Adrenal gland (tissue), 12 donors: ENCODE measurements around the gene KCNMB2. TPM values are rescaled to one million over a fixed set of nuclear protein-coding genes. Genes with fewer than 3 reads are reported as not detected.

ENCODE experiments used
- DNase-seq, 7 donors: peaks; one replicate each; pipeline ENCODE4 v3.0.0-alpha.2; 2019 to 2020
- H3K27ac ChIP-seq, 5 donors: fragments of 200-600 bp; sonication (generic) in 4 of 5; 1 replicate in 3 of 5; 2 replicates in 2 of 5; pipeline versions ENCODE4 v1.5.1 to v1.8.0; 2016 to 2020; ENCODE audit warnings: mild to moderate bottlenecking in 1 of 5
- H3K27me3 ChIP-seq: fragments of 200-600 bp; 2 replicates; pipeline ENCODE4 v1.8.0; 2021
- H3K36me3 ChIP-seq, 2 donors: fragments of 200-600 bp; replicated peaks in 1 of 2; 1 replicate in 1 of 2; 2 replicates in 1 of 2; pipeline versions ENCODE4 v1.5.1 to v1.8.0; 2018 to 2022
- H3K4me1 ChIP-seq, 2 donors: fragments of 200-600 bp; replicated peaks in 1 of 2; 1 replicate in 1 of 2; 2 replicates in 1 of 2; pipeline versions ENCODE4 v1.5.1 to v1.8.0; 2018 to 2021
- H3K4me3 ChIP-seq, 4 donors: fragments of 200-600 bp; sonication (generic) in 3 of 4; one replicate each; pipeline ENCODE4 v1.5.1; 2016 to 2018
- H3K9me3 ChIP-seq, 3 donors: fragments of 200-600 bp; sonication (generic) in 1 of 3; replicated peaks in 1 of 3; 1 replicate in 2 of 3; 2 replicates in 1 of 3; pipeline versions ENCODE4 v1.5.1 to v1.8.0; 2016 to 2021
- POLR2A ChIP-seq, 2 donors: fragments of 450-650 bp; IDR thresholded peaks; one replicate each; pipeline ENCODE4 v1.6.1; 2017; ENCODE audit warnings: antibody characterized with exemption in 2 of 2, mild to moderate bottlenecking in 2 of 2, moderate library complexity in 1 of 2
- WGBS, 4 donors: extraction: QIAGEN DNeasy Blood & Tissue Kit in 2 of 4; methylation state at CpG; one replicate each; pipeline versions ENCODE4 v1.1.5 to v1.1.7; 2013 to 2017; 5-methylcytosine and 5-hydroxymethylcytosine counted together
- intact Hi-C, 2 donors: fragments of 100-400 bp; cut with DNase I; formaldehyde crosslinking; loops; one replicate each; pipeline versions ENCODE4 v1.14.1 to v1.15.0; 2022 to 2023
- polyA plus RNA-seq, 3 donors: library from polyadenylated mRNA; stranded (reverse); fragments of 200-250 nt in 2 of 3; fragments of 350-450 nt in 1 of 3; fragmentation: Illumina TruSeq in 1 of 3; extraction: RNeasy Lipid Tissue Mini Kit (QIAGEN cat#74804) in 1 of 3; gene quantifications; one replicate each; pipeline ENCODE4 v1.2.3, GENCODE V29; 2013 to 2014
- total RNA-seq, 9 donors: library from RNA; depleted of rRNA in 4 of 9; stranded (reverse); fragments of >200 nt in 4 of 9; fragments of 120-200 nt in 1 of 9; fragmentation: NEBNext Ultra II Directional in 1 of 9; extraction: Animal tissue kit (Norgen Biotek cat#: 25700) in 1 of 9; gene quantifications; one replicate each; pipeline versions ENCODE4 v1.1.0 to v1.2.4, GENCODE V29; 2013 to 2023
- TF ChIP-seq, protein P1 (sequence below), 6 experiments: fragments of 450-650 bp in 4 of 6; fragments of 200-600 bp in 2 of 6; sonication (generic) in 1 of 6; IDR thresholded peaks; 1 replicate in 5 of 6; 2 replicates in 1 of 6; pipeline versions ENCODE4 v1.5.1 to v1.8.0; 2016 to 2021; ENCODE audit warnings: antibody characterized with exemption in 6 of 6, mild to moderate bottlenecking in 2 of 6, moderate library complexity in 1 of 6
- donor health status: healthy with polysubstance abuse.
- donor health status: Bipolar disorder and iron deficiency.
- donor health status: DM: yes; HTN: yes; CAD: no.
- donor health status: DM: no; HTN: no; CAD: no.
- donor health status: DM: no; HTN: no; CAD: no.
- donor health status: DM: yes; HTN: yes; CAD: no.

Gene KCNMB2
- total and polyA plus RNA-seq, 12 donors: 0.58 to 8.6 (median 2.9) TPM; not detected in 3

DNA sequence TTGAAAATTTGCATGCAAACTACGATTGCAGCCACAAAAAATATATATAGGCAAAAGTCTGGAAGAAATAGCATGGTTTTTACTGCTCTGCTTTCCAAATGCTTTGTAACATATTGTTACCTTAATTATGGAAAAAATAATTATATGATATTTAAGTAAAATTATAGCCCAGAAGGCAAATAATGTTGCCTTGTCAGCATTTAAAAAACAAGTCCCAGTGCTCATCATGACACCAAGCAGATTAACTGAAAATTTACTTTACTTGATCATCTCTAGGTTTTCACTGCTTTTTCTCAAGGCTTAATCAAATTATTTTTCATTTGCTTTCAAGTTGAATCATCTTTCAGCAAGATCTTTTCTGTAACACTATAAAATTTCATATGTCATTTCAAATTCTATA is 272.5 kb downstream of the KCNMB2 start:
- Histone ChIP-seq H3K27me3 (no peaks in the 10 kb centered on the region), H3K4me1 (no peaks in the 10 kb centered on the region), H3K27ac (no peak overlapping the region), H3K4me3 (no peak overlapping the region), H3K9me3 (no peaks in the 10 kb centered on the region), H3K36me3 (no peaks in the 10 kb centered on the region)
- intact Hi-C loops: no loop called here
- 75 to 89% (median 85%) methylated on average over 1 of the region's 1 CpG for WGBS, 4 donors
- DNase-seq: no peak
- TF ChIP-seq, protein P1, sequence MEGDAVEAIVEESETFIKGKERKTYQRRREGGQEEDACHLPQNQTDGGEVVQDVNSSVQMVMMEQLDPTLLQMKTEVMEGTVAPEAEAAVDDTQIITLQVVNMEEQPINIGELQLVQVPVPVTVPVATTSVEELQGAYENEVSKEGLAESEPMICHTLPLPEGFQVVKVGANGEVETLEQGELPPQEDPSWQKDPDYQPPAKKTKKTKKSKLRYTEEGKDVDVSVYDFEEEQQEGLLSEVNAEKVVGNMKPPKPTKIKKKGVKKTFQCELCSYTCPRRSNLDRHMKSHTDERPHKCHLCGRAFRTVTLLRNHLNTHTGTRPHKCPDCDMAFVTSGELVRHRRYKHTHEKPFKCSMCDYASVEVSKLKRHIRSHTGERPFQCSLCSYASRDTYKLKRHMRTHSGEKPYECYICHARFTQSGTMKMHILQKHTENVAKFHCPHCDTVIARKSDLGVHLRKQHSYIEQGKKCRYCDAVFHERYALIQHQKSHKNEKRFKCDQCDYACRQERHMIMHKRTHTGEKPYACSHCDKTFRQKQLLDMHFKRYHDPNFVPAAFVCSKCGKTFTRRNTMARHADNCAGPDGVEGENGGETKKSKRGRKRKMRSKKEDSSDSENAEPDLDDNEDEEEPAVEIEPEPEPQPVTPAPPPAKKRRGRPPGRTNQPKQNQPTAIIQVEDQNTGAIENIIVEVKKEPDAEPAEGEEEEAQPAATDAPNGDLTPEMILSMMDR (IDR thresholded peaks at IDR 0.05): no peak
- no peak for TF ChIP-seq POLR2A (IDR thresholded peaks at IDR 0.05)

- Histone ChIP-seq H3K27ac (no peak overlapping the region), H3K9me3 (no peaks in the 10 kb centered on the region), H3K4me1 (no peaks in the 10 kb centered on the region), H3K4me3 (no peak overlapping the region), H3K27me3 (no peaks in the 10 kb centered on the region), H3K36me3 (no peaks in the 10 kb centered on the region)
- 33 to 71% (median 51%) methylated on average over 2 of the region's 2 CpGs for WGBS, 4 donors
- intact Hi-C loops: no loop called here
- DNase-seq: no peak
- TF ChIP-seq POLR2A (IDR thresholded peaks at IDR 0.05): no peak
- TF ChIP-seq, protein P1 (IDR thresholded peaks at IDR 0.05): no peak
These were observed 273.9 kb downstream of the KCNMB2 start for GRCh38 chr3:178810181-178810580.

DNA sequence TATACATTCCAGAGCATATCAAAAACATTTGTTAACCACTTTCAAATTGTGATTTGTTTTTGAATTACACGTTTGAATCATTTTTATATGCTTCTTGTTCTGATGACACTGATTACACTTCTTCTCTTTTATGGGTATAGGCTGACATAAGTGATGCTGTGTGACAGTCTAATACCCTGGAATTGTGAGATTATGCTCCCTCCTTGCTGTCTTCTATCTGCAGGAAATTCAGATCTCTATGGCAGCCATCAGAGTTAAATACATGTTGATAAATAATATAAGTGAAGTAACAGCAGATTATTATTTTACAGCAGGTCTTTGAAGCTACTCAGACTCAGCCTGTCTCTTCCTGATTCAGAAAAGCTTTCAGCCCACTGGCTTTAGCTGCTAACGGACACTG is 286.5 kb downstream of the KCNMB2 start:
- DNase-seq: no peak
- 32 to 73% (median 57%) methylated on average over 2 of the region's 2 CpGs for WGBS, 4 donors
- H3K4me3 ChIP-seq: no peak overlapping the region
- intact Hi-C loops: no loop called here
- no peaks in the 10 kb centered on the region for H3K9me3 ChIP-seq
- H3K36me3 ChIP-seq: no peaks in the 10 kb centered on the region
- TF ChIP-seq, protein P1 (IDR thresholded peaks at IDR 0.05): no peak
- no peak for TF ChIP-seq POLR2A (IDR thresholded peaks at IDR 0.05)
- H3K27ac ChIP-seq: peak overlapping the region in 1 of 5 donors; percentile 26
- H3K27me3 ChIP-seq: no peaks in the 10 kb centered on the region
- no peaks in the 10 kb centered on the region for H3K4me1 ChIP-seq

DNA sequence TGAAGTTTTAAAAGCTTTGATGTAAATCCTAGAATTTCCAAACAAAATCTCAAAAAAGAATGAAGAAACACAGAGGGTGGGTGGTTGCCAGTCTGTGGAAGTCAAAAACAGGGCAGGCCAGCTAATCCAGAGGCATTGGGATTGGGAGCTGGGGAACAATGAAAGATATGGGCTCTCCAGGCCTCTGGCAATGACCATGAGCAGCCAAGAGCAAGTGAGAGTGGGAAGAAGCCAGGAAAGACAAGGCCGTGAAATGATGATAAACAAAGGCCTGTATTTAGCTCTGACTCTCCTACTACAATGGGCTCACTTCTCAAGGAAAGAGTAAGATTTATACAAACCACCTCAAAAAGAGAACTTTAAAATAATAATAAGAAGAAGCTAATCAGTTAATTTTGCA is 286.9 kb downstream of the KCNMB2 start:
- H3K36me3 ChIP-seq: no peaks in the 10 kb centered on the region
- H3K4me3 ChIP-seq: no peak overlapping the region
- no peaks in the 10 kb centered on the region for H3K9me3 ChIP-seq
- TF ChIP-seq, protein P1 (IDR thresholded peaks at IDR 0.05): no peak
- TF ChIP-seq POLR2A (IDR thresholded peaks at IDR 0.05): no peak
- DNase-seq: no peak
- no peaks in the 10 kb centered on the region for H3K4me1 ChIP-seq
- peak overlapping the region in 1 of 5 donors; percentile 26 for H3K27ac ChIP-seq
- intact Hi-C loops: no loop called here
- H3K27me3 ChIP-seq: no peaks in the 10 kb centered on the region
- WGBS, 4 donors: 33 to 63% (median 52%) methylated on average over 1 of the region's 1 CpG
